ENCODE results near the gene NDUFS7. TPM values are rescaled to one million over a fixed set of nuclear protein-coding genes. Genes with fewer than 3 reads are reported as not detected.
A peak's percentile ranks its signal among the peaks of the same experiment; 100 is the strongest.

Gene NDUFS7
- total and polyA plus RNA-seq, 12 donors, result 248 to 498 (median 377) TPM

DNA sequence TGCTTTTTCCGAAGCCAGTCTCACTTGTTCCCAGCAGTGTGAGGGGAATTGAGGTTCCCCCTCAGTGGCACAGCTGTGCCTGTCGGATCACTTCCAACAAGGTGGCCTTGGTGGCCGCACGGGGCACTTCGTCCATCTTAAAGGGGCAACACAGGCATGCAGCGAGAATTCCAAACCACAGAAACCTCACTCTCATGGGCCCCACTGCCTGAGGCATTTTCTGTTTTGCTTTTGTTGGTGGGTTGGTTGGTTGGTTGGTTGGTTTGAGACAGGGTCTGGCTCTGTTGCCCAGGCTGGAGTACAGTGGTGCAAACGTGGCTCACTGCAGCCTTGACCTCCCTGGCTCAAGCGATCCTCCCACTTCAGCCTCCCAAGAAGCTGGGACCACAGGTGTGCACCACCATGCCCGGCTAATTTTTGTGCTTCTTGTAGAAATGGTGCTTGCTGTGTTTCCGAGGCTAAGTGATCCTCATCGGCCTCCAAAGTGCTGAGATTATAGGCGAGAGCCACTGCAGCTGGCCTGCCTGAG is 3.7 kb upstream of the NDUFS7 start:
- no peaks in the 10 kb centered on the region for H3K27me3 ChIP-seq
- WGBS, 2 donors, result 75 to 80% methylated on average over 12 of the region's 12 CpGs
- H3K4me3 ChIP-seq, result no peak overlapping the region
- peaks cover 0 to 24% (median 14%) of the 10 kb centered on the region in 9 donors for H3K4me1 ChIP-seq
- intact Hi-C loops (cut with DNase I), result loop anchor here in 3 of 10 donors (5.0 to 10.0 kb wide), 2 partner anchors 95 to 103 kb away; partner anchors contain the start of genes FAM174C (in 2 of the 3) and EFNA2 (in 1 of the 3)
- H3K27ac ChIP-seq, result no peak overlapping the region
- TF ChIP-seq, protein P1, sequence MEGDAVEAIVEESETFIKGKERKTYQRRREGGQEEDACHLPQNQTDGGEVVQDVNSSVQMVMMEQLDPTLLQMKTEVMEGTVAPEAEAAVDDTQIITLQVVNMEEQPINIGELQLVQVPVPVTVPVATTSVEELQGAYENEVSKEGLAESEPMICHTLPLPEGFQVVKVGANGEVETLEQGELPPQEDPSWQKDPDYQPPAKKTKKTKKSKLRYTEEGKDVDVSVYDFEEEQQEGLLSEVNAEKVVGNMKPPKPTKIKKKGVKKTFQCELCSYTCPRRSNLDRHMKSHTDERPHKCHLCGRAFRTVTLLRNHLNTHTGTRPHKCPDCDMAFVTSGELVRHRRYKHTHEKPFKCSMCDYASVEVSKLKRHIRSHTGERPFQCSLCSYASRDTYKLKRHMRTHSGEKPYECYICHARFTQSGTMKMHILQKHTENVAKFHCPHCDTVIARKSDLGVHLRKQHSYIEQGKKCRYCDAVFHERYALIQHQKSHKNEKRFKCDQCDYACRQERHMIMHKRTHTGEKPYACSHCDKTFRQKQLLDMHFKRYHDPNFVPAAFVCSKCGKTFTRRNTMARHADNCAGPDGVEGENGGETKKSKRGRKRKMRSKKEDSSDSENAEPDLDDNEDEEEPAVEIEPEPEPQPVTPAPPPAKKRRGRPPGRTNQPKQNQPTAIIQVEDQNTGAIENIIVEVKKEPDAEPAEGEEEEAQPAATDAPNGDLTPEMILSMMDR (IDR thresholded peaks at IDR 0.05), result no peak
- peaks cover 0 to 26% (median 4%) of the 10 kb centered on the region in 9 donors for H3K36me3 ChIP-seq
- ATAC-seq (no peak), DNase-seq (no peak)
- no peaks in the 10 kb centered on the region for H3K9me3 ChIP-seq

DNA sequence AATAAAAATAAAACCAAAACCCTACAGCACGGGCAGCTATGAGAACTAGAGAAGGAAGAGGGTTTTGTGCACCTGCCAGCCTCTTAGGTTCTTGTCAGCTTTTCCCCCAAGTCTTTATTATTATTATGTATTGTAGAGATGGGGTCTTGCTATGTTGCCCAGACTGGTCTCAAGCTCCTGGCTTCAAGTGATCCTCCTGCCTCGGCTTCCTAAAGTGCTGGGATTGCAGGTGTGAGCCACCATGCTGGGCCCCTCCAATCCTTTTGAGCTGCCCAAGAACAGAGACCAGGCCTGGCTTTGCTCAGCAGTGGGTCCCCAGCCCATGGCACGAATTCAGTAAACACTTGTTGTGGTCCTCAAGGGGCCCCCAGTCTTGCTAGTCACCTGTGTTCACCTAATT is 1.5 kb upstream of the NDUFS7 start:
- H3K27ac ChIP-seq, result no peak overlapping the region
- no peak for ATAC-seq
- intact Hi-C loops (cut with DNase I), result loop anchor here in 2 of 10 donors (2.0 to 5.0 kb wide), 2 partner anchors 25 to 105 kb away; partner anchors contain the start of genes FAM174C (in 2 of the 2) and DAZAP1 (in 1 of the 2)
- H3K9me3 ChIP-seq, result no peaks in the 10 kb centered on the region
- H3K4me1 ChIP-seq, result peaks cover 13 to 46% (median 32%) of the 10 kb centered on the region in 9 donors
- no peaks in the 10 kb centered on the region for H3K27me3 ChIP-seq
- TF ChIP-seq, protein P1 (IDR thresholded peaks at IDR 0.05), result no peak
- 86 to 92% methylated on average over 3 of the region's 3 CpGs for WGBS, 2 donors
- H3K4me3 ChIP-seq, result no peak overlapping the region
- H3K36me3 ChIP-seq, result peaks cover 0 to 27% (median 4%) of the 10 kb centered on the region in 9 donors
- no peak for DNase-seq

DNA sequence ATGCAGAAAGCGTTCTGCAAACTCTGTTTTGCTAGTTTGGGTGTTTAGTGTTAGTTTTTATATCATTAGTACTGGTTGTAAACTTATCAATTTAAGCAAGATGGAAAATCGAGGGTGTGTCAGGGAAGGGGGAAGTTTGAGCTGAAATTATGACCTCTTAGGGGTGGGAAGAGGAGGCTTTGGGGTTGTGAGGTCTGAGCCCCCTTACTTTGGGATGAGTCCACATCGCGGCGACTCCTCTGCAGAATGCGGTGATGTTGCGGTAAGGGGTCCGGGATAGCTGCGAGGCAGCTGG is 743 bp upstream of the NDUFS7 start:
- DNase-seq, result no peak
- Histone ChIP-seq H3K27me3 (no peaks in the 10 kb centered on the region), H3K4me3 (peak overlapping the region in 5 of 10 donors; percentile 79 to 98 (median 93)), H3K9me3 (no peaks in the 10 kb centered on the region), H3K36me3 (peaks cover 0 to 24% (median under 1%) of the 10 kb centered on the region in 9 donors), H3K4me1 (peaks cover 13 to 51% (median 37%) of the 10 kb centered on the region in 9 donors), H3K27ac (peak overlapping the region in 2 of 10 donors; percentile 96 to 98)
- intact Hi-C loops (cut with DNase I), result loop anchor here in 2 of 10 donors (1.0 to 5.0 kb wide), 3 partner anchors 24 to 106 kb away; partner anchors contain the start of genes FAM174C (in 2 of the 2) and DAZAP1 (in 1 of the 2)
- TF ChIP-seq, protein P1 (IDR thresholded peaks at IDR 0.05), result no peak
- 14 to 17% methylated on average over 9 of the region's 9 CpGs for WGBS, 2 donors
- peak in 1 of 8 donors; percentile 0 for ATAC-seq

DNA sequence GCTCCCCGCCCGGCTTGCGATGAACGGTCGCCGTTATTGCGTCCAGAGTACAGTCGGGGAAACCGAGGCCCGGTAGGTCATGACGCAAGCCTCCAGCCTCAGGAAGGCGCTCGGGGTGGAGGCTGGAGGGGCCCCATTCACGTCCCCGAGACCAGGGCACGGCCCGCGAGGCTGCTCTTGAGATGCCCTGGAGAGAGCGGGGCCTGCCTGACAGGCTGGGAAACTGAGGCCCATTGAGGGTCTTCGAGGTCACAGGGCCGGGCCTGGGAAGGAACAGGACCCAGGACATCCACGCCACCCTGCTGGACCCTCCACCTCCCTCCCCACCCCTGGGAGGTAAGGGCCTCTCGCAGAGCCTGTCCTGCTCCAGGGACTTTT is 367 bp downstream of the NDUFS7 start:
- Histone ChIP-seq H3K4me1 (peaks cover 13 to 61% (median 44%) of the 10 kb centered on the region in 9 donors), H3K9me3 (no peaks in the 10 kb centered on the region), H3K27me3 (no peaks in the 10 kb centered on the region), H3K27ac (peak overlapping the region; percentile 64 to 99 (median 97)), H3K36me3 (peaks cover 0 to 29% (median 1%) of the 10 kb centered on the region in 9 donors), H3K4me3 (peak overlapping the region; percentile 76 to 100 (median 94))
- intact Hi-C loops (cut with DNase I), result loop anchor here in 2 of 10 donors (5.0 kb wide), 1 partner anchor 107 kb away; the partner anchor contains the start of gene FAM174C (in 2 of the 2)
- TF ChIP-seq, protein P1 (IDR thresholded peaks at IDR 0.05), result no peak
- ATAC-seq (peak in 2 of 8 donors; percentile 3 to 7), DNase-seq (no peak)
- 0 to 1% methylated on average over 23 of the region's 23 CpGs for WGBS, 2 donors

Measured in heart right ventricle (tissue), 16 donors.